HG03432 (cell line): Measurements from ENCODE around the gene CCN5.
"Not testable (repeated sequence)": the region's sequence is repeated elsewhere in the genome, so short reads cannot be mapped to it uniquely, and the experiment has no call there.

ENCODE experiments used
- ATAC-seq: cut with Tn5 transposase; IDR thresholded peaks from one replicate; pipeline ENCODE4 v1.9.1; 2021; ENCODE audit warnings: mild to moderate bottlenecking, moderate library complexity; ENCODE audit not compliant: unreplicated experiment

CCN5 gene

DNA sequence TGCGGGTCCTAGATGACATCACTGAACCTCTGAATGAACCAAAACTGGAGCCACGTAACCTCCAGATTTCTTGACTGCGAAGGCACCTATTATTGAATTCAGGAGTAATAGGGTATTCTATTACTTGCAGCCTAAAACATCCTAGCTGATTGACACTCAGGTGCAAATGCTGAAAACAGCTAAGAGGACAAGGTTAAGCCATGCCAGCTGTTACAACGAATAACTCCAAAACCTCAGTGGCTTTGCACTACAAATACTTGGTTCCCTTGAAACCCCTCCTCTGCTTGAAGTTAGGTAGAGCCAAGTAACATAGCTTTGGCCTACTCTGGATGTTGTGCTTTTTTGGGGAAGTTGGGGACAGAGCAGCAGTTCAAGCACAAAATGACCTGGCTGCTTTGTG lies 21.0 kb upstream of the CCN5 start:
- no peak for ATAC-seq

DNA sequence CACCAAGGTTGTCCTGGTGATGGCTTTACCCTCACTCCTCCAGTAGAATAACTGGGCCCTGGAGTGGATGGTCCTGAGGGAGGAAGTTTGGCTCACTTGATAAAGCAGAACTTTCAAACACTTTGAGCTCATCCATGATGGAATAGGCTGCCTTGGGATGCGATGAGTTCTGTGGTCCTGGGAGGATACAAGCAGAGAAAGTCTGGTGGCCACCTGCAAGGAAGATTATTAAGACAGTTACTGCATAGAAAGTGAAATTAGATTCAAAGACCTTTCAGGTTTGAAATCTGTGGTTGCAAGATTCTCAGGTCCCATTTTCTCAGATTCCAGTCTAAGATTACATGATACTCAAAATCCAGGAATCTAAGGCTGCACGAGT lies 19.9 kb upstream of the CCN5 start:
- no peak for ATAC-seq

DNA sequence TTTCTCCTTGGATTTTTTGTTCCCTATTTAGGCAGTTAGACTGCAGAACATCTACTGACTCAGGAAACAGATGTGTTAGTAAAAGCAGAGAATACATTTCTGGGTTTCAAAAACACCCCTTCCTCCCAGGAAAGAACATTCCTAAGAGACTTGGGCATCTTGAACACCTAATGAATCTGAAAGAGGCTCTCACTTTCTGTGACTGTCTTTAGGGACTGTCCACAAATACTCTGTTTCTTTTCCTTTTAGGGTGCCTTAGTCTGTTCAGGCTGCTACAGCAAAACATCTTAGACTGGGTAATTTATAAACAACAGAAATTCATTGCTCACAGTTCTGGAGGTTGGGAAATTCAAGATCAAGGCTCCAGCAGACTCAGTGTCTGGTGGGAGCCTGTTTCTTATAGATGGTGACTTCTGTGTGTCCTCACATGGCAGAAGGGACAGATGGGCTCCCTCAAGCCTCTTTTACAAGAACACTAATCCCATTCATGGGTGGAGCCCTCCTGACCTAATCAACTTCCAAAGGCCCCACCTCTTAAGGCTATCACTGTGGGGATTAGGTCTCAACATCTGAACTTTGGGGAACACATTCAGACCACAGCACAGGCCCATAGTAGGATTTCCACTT lies 19.4 kb upstream of the CCN5 start:
- ATAC-seq = no peak

DNA sequence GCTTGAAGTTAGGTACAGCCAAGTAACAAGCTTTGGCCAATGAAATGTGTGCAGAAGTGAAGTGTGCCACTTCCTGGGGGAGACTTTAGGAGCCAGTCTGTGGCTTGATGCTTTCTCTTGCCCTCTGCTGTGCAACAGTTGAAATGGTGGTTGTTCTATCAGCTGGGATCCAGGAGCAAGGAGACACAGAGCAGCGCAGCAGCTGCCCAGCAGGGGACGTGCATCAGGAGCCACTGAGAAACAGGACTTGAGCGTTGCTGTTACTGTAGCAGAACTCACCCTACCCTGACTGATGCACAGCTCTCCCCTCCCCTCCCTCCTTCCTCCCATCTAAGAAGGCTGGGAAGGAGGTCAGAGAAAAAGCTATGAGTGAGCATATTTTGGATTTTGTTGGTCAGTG lies 18.9 kb upstream of the CCN5 start:
- ATAC-seq = no peak

DNA sequence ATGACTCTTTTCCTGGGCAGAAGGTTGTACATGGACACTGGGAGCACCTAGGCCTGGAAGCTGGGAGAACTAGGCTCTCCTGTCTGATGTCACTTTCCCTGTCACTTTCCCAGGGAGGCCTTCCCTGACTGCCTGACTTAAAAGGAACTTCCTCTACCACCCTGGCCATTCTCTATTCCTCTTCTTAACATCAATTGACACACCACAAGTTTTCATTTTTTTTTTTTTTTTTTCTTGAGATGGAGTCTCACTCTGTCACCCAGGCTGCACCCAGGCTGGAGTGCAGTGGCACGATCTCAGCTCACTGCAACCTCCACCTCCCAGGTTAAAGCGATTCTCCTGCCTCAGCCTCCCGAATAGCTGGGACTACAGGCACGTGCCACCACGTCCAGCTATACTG lies 18.1 kb upstream of the CCN5 start:
- not testable (repeated sequence) for ATAC-seq

DNA sequence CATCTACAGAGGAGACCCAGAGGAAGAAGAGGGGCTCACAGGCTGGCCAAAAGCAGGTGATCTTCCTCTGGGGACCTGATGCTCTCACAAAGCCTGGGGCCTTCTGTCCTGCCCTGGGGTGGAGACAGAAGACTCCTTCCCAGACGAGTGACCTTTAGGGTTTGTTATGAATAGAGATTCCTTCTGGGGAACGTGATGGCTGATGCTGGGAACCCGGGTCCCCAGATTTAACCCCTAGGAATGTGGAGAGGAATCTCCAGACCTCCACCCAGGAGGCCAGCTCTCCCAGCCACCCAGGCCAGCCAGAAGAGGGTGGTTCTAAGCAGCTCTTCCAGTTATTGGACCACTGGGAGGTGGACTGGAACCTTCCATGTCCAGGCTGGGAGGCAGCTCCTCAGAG lies 16.8 kb upstream of the CCN5 start:
- ATAC-seq = no peak

DNA sequence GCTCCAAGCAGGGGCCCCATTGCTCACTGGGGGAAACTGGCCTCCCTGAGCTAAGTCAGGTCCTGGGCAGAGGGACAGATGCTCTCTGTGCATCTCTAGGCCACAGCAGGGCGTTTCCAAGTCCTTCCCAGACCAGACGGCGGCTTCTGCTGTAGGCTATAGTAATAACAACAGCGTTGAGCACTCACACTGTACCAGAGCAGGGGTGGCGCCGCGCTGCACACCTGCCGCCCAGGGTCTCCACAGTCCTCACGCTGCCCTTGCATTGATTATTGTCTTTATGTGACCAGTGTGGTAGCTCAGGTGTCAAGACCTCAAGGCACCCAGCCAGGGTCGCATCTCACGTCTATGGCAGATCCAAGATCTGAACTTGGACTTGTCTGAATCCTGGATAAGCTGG lies 14.9 kb upstream of the CCN5 start:
- ATAC-seq = no peak

DNA sequence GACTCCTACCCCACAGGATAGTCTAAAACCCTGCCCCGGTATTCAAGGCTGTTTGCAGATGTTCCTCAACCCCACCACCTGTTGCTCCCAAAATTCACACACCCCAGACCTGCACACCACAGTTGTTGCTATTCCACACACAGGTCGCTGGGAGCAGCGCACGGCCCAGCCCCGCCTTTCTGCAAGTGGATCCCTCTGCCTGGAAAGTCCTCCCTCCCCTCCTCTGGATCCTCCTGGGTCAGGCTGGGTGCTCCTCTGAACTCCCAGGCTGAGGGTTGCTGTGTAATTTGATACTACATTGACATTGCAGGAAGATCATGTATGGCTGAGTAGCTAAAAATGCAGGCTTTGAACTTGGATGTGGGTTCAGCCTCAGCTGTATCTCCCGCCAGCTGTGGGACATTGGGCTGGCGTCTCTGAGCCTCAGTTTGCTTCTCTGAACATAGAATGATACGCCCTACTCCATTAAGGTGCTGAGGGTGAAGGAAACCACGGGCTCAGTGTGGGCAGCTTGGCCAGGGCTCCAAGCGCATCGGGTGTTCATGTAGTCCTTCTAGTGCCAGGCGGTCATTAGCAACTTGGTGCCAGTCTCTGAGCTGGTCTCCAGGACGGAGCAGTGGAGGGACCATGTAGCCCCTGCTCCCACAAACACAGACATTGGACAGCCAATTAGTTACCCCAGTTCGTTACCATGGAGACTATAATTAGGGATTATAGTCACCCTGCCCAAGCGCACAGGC lies 13.9 kb upstream of the CCN5 start:
- no peak for ATAC-seq

DNA sequence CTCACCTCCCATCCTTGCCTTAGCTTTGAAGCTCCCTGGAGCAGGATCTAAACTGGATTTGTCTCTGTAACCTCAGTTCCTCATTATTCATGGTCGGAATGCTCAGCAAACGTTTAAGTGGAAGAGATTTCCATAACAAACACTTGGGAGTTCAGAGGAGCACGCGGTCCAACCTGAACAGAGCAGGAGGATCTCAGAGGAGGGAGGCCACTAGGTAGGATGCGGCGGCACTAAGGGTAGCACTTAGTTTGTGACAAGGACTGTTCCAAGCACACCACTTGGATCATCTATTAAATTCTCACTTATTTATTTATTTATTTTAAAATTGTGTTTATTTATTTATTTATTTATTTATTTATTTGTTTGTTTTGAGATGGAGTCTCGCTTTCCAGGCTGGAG lies 13.3 kb upstream of the CCN5 start:
- no peak for ATAC-seq

DNA sequence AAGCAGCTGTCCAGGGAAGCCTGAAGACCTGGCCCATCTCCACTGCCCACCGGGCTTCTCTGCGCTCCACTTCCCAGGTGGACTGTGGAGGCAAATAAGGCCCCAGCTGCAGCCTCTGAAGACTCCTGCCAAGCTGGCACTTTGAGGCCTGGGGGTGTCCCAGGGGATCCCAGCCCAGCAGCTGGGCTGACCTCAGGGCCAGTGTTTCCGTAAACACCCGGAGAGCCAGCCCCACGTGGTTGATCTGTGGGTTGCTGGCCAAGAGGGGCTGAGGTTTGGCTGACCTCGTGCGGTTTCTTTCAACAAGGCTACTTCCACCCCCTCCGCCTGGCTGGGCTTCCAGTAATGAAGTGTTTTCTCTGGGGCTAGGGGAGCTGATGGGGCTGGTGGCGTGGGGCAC lies 12.4 kb upstream of the CCN5 start:
- peak; percentile 47 for ATAC-seq

DNA sequence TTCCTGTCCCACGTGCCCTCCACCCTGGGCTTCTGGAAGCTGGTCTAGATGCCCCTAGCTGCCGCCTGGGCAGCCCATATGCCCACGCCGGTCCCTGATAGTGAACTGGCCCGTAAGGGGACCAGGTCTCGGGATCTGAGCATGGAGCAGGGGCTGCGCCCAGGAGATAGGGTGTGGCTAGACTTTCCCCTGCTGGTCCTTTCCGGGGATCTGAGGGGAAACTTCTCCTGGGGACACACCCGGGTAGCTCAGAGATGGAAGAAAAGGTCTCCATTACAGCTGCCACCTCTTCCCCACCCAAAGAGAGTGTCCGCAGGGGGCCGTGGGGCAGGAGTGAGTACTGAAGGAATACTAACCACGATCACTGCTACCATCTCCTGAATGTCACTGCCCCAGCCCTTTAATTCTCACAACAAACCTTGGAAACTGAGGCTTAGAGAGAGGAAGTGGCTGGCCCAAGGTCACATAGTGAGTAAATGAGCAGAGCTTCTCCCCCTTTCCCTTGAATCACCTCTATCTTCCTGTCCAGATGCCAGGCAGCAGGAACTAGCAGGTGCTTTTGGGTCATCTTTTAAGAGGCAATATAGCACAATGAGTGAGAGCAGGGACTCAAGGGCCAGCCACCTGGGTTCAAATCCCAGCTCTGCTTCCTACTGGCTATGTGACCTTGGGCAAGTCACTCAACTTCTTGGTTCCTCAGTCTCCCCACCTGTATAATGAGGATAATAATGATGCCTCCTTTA lies 11.8 kb upstream of the CCN5 start:
- ATAC-seq = no peak

DNA sequence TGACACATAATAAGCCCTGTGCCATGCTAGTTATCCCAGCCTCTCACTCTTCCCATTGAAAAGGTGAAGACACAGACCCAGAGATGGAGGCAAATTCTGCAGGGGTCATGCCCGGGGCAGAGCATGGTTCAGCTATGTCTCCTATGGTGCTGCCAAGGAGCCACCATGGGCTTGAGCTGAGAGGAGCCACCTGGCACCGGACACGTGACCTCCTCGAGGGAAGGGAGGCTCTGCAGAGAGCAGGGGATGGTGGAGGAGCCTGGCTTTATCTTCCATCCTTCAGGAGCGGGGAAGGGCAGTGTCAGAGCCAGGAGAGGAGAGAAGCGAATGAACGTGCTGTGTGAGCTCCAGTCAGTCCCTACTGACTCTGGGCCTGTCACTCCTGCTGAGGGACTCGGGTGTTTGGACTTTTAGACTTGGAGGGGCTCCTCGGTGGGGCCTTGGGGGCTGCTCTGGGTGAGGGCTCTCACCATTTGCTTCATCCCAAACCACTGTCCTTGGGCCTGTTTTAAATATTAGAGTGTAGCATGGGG lies 11.1 kb upstream of the CCN5 start:
- ATAC-seq = no peak

DNA sequence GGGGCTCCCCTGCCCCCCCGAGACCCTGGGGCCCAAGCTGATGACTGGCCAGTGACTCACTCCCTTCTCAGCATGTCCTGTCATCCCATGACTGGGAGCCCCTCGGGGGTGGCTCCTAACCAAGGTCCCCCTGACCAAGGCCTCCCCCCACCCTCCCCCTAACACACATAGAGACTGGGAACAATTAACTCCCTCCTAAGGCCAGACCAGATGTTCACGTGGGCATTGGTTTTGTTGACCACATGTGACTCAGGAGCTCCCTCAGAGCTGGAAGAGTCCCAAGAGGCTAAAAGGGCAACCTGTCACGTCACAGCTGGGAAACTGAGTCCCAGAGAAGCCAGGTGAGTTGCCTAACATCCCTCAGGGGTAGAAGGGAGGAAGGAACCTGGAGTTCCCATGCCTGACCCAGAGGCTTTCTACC lies 10.6 kb upstream of the CCN5 start:
- ATAC-seq = no peak

DNA sequence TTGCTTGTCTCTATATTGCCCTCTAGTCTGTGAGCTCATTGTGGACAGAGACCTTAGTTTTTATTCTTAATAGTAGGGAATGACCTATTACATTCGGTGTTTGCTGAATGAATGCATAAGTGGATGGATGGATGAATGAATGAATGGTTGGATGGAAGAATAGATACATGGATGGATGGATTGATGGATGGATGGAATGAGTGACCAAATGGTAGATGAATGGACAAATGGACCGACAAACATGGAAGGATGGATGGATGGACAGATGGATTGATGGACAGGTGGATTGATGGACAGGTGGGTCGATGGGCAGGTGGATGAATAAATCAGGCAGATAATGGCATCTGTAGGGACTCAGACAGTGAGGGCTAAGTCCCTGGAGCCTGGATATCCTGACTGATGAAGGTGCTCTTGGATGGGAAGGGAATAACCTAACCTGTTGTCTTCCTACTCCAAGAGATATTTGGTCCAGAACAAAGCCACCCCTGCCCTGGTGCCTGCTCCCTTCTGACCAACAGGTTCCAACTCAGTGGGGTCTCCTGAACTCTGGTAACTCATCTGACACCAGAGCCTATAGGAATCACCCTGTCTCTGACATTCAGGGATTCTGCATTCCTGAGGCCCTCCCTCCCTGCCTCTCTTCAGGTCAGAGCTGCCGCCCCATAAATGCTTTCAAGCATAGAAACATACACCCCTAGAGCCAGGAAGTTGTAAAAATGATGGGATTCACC lies 9.6 kb upstream of the CCN5 start:
- no peak for ATAC-seq

DNA sequence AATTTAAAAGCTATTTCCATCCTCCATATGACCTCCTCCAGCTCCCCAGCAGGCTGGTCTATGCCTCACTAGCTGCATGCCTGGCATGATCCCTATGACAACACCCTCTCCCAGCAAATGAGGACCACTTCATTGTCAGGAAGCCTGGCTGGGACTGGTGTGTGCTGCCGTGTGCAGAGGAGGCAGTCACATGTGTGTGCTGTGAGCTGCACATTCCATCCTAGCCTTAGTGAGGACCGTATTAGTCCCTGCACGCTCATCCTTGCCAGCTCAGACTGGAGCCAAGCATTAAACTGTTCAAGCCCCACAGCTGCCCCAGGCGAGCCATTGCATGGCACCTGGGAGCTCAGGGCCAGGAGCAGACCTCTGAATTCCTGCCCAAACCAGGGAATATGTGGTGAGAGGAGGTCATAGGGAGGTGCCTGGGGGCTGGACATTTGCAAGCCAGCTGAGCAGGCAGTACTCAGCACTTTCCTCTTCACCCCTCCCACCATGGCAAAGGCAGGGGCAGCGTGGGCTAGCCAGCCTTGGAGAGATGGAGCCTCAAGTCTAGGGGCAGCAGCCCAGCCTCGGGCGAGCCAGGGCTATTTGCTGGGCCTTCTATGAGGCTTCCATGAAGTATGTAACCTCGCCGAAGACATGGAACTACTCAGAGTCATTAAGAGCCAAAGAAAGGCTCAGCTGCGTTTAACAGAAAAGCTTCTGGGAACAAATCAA lies 8.7 kb upstream of the CCN5 start:
- no peak for ATAC-seq

DNA sequence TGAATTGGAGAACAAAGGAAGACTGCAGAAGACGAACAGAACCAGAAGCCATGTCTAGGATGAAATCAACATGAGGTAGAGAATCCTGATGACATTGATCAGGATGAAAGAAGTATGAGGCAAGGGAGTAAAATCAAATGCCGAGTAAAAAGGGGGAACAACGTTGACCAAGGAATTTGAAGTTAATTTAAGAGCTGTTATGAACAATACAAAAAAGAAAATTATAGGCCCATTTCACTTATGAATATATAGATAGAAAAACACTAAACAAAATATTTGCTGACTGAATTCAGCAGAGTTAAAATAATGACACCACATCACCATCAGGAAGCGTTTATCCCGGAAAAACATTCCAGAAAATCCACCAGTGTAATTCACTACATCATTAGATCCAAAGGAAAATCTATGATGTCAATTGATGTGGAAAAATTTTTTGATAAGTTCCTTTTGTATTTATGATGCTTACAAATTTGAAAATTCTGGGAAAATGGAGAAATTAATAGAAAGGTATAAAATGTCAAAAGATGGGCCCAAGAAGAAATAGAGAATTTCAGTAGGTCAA lies 8.1 kb upstream of the CCN5 start:
- no peak for ATAC-seq

DNA sequence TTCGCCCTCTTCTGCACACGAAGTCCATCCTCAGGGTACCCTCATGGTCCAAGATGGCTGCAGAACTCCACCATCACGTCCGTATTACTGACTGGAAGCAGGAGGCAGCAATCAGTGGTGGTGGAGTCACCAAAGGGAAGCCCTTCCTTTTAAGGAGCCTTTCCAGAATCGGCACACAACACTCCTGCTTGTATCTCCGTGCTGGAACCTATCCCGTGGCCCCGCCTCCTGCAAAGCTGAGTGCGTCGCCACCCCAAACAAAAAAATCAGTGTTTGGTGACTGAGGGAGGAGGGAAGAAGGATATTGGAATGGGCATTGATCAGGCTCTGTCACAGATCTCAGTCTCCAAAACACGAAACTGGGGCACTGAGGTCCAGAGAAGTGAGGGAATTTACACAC lies 5.8 kb upstream of the CCN5 start:
- no peak for ATAC-seq

DNA sequence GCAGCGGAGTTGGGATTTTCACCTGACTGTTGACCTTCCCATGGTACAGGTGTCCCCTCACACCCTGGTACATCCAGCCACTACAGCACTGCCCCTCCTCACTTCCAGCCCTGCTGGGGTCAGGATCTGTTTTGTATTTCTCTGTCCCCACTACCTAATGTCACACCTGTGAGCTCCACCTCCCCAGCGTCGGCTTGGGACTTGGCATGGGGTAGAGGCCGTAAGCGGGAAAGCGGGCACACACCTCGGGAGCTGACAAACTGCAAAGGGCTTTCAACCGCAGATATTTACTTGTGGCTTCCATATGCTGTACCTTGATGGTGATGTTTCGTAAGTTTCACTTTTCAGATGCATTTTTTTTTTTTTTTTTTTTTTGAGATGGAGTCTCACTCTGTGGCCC lies 5.4 kb upstream of the CCN5 start:
- ATAC-seq = no peak

DNA sequence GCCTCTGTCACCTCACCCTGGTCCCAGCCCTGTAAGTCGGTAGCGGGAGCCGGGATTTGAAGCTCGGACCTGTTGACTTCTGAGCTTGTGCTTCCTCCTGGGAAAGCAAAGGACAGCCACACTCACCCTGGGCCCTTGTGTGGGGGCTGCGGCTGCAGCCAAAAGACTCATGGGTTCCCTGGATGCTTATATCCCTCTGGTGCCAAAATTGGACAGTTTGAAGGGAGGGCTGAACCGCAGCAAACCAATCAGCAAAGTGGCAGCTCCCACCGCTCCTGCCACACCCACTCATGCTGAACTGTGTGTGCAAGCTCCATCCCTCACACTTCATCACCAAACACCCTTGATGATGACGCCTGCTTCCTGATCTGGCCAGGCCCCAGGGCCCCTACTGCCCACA lies 3.9 kb upstream of the CCN5 start:
- no peak for ATAC-seq

DNA sequence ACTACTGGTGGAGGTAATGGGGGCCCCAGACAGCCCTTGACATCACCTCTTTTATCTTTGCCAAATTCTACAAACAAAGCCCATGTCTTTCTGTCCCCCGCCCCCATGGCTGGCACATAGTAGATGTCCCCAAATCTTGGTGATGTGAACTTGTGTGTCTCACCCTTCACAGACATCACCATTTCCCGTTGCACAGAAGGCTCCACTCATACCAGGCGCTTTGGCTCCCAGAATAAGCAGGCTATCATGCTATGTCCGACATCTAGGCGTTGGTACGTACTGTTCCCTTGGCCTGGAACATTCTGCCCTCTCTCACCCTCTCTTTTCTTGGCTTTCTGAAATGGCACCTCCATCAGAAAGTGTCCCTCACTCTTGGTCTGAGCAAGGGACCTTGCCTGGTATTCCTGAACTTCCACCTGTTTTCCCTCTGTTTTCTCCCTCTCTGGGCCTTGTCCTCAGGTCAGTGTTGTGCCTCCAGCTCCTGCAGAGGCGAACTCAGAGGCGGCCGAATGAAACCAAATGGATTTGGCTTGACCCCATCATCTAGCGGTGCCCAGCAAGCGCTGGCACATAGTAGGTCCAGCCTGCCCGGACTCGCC lies 968 bp upstream of the CCN5 start:
- no peak for ATAC-seq
